RWPE2 (cell line): ENCODE measurements around the gene SYCE3.
A peak's percentile ranks its signal among the peaks of the same experiment; 100 is the strongest.

Experiments
- ATAC-seq: fragments of 200-7000 bp; cut with Tn5 transposase; 3 replicates; pipeline ENCODE4 v1.9.1; 2021; ENCODE audit warnings: low read depth
- DNase-seq: peaks from one replicate; pipeline ENCODE4 v3.0.0-alpha.2; 2020; ENCODE audit warnings: low spot score
- H3K27ac ChIP-seq: fragments of 450-650 bp; 2 replicates; pipeline ENCODE4 v1.5.1; 2017; ENCODE audit warnings: mild to moderate bottlenecking; ENCODE audit not compliant: poor library complexity, severe bottlenecking
- H3K27me3 ChIP-seq: fragments of 250-450 bp; sonication (Bioruptor Pico); 2 replicates; pipeline ENCODE4 v1.5.1; 2021; ENCODE audit warnings: mild to moderate bottlenecking, moderate library complexity; ENCODE audit not compliant: insufficient read depth, poor library complexity, severe bottlenecking
- H3K36me3 ChIP-seq: fragments of 250-450 bp; sonication (Bioruptor Pico); 2 replicates; pipeline ENCODE4 v1.5.1; 2020; ENCODE audit warnings: low read depth, mild to moderate bottlenecking, moderate library complexity
- H3K4me1 ChIP-seq: fragments of 250-450 bp; sonication (Bioruptor Pico); 2 replicates; pipeline ENCODE4 v1.5.1; 2021; ENCODE audit warnings: mild to moderate bottlenecking, moderate library complexity; ENCODE audit not compliant: insufficient read depth, poor library complexity, severe bottlenecking
- H3K4me3 ChIP-seq: fragments of 250-450 bp; sonication (Bioruptor Pico); 2 replicates; pipeline ENCODE4 v1.5.1; 2021; ENCODE audit warnings: mild to moderate bottlenecking, moderate library complexity; ENCODE audit not compliant: severe bottlenecking
- H3K9me3 ChIP-seq: fragments of 250-450 bp; sonication (Bioruptor Pico); 2 replicates; pipeline ENCODE4 v1.5.1; 2021; ENCODE audit warnings: mild to moderate bottlenecking, moderate library complexity; ENCODE audit not compliant: severe bottlenecking
- TF ChIP-seq, protein P1 (sequence below): fragments of 450-650 bp; IDR thresholded peaks from one replicate; pipeline ENCODE4 v1.5.1; 2017; ENCODE audit warnings: mild to moderate bottlenecking, moderate library complexity; ENCODE audit not compliant: poor library complexity, severe bottlenecking

Gene SYCE3

DNA sequence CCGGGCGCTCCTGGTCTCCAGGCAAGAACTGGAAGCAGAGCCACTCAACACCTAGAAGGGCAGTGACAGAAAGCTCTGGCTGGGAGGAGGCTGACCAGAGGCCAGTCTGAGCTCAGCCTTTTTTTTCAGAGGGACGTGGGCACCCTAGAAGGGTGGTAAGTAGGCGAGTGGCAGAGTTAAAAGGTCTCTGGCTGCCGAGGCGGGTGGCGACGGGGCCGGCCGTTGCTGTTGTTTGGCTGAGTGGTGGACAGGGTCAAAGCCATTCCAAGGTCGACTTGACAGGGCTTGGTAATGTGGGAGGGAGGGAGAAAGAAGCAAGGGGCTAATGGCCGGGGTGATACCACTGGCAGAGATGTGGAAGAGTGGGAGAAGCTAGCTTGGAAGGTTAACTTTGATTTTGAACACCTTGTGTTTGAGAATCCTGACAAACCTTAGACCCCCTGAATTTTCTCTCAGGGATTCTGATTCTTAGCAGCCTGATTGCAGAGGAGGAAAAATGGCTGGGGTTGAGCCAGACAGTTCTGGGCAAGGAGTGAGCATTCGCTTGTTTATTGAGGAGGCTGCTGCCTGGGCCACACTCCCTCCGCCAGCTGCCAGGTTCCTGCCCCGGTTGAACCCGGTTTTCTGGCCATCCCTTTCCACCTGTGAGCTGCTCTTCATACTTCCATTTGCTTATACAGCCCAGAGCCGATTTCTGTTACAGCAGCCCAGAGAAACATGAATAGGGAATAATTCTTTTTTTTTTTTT lies 868 bp upstream of the SYCE3 start:
- H3K4me1 ChIP-seq, result no peaks in the 10 kb centered on the region
- no peak overlapping the region for H3K27ac ChIP-seq
- H3K4me3 ChIP-seq, result peak overlapping the region; percentile 39
- H3K9me3 ChIP-seq, result no peaks in the 10 kb centered on the region
- TF ChIP-seq, protein P1, sequence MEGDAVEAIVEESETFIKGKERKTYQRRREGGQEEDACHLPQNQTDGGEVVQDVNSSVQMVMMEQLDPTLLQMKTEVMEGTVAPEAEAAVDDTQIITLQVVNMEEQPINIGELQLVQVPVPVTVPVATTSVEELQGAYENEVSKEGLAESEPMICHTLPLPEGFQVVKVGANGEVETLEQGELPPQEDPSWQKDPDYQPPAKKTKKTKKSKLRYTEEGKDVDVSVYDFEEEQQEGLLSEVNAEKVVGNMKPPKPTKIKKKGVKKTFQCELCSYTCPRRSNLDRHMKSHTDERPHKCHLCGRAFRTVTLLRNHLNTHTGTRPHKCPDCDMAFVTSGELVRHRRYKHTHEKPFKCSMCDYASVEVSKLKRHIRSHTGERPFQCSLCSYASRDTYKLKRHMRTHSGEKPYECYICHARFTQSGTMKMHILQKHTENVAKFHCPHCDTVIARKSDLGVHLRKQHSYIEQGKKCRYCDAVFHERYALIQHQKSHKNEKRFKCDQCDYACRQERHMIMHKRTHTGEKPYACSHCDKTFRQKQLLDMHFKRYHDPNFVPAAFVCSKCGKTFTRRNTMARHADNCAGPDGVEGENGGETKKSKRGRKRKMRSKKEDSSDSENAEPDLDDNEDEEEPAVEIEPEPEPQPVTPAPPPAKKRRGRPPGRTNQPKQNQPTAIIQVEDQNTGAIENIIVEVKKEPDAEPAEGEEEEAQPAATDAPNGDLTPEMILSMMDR, result no peak
- no peaks in the 10 kb centered on the region for H3K27me3 ChIP-seq
- DNase-seq (no peak), ATAC-seq (peak; percentile 15; the same call in 2 of the 3 replicates)
- no peaks in the 10 kb centered on the region for H3K36me3 ChIP-seq

DNA sequence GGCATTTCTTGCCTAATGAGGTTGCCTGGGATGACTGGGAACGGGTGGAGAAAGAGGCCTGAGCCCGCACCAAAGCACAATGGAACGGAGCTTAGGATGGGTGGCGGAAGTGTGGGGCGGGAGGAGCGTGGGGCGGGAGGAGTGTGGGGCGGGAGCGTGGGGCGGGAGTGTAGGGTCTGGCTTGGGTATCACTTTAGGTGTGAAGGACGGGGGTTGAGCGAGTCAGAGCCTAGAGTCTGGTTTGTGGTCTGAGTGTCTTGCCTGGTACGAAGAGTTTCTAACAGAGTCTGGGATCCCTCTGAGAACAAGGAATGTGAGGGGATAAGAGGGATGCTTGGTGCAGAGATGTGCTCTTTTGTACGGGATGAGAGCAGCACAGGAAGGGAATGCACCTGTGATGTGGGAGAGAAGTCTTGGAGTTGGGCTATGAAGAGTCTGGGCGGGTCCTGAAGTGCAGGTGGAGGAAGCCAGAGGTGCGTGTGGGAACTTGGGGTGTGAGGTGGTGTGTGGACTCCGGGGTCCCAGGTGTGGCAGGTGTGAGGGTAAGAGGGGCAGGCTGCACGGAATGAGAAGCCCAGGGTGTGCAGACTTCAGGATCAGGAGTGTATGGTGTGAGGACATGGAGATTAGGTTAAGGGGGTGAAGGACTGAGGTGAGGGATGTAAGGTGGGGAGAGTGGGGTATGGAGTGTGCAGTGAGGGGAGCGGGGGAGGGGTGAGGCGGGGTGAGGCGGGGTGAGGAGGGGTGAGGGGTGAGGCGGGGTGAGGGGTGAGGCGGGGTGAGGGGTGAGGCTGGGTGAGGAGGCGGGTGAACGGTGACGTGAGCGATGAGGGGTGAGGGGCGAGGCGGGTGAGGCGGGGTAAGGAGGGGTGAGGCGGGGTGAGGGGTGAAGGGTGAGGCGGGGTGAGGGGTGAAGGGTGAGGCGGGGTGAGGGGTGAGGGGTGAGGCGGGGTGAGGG lies 1.0 kb downstream of the SYCE3 start:
- no peaks in the 10 kb centered on the region for H3K9me3 ChIP-seq
- TF ChIP-seq, protein P1, result no peak
- no peak overlapping the region for H3K4me3 ChIP-seq
- ATAC-seq (no peak), DNase-seq (no peak)
- no peaks in the 10 kb centered on the region for H3K36me3 ChIP-seq
- no peak overlapping the region for H3K27ac ChIP-seq
- no peaks in the 10 kb centered on the region for H3K27me3 ChIP-seq
- no peaks in the 10 kb centered on the region for H3K4me1 ChIP-seq

DNA sequence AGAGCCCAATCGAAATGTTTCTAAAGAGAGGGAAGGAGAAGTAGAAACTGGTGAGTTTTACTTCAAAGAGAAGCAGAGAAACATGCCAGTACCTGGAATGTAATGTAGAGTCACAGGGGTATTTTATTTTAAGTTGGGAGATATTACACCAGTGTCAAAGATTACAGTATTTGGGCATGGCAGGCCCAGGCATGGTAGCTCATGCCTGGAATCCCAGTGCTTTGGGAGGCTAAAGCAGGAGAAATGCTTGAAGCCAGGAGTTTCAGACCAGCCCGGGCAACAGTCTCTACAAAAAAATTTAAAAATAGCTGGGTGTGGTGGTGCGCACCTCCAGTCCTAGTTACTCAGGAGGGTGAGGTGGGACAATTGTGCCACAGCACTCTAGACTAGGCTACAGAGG lies 2.7 kb downstream of the SYCE3 start:
- DNase-seq, result no peak
- no peak for ATAC-seq
- TF ChIP-seq, protein P1, result no peak
- no peaks in the 10 kb centered on the region for H3K27me3 ChIP-seq
- H3K9me3 ChIP-seq, result no peaks in the 10 kb centered on the region
- H3K4me3 ChIP-seq, result no peak overlapping the region
- H3K36me3 ChIP-seq, result no peaks in the 10 kb centered on the region
- no peak overlapping the region for H3K27ac ChIP-seq
- H3K4me1 ChIP-seq, result no peaks in the 10 kb centered on the region

DNA sequence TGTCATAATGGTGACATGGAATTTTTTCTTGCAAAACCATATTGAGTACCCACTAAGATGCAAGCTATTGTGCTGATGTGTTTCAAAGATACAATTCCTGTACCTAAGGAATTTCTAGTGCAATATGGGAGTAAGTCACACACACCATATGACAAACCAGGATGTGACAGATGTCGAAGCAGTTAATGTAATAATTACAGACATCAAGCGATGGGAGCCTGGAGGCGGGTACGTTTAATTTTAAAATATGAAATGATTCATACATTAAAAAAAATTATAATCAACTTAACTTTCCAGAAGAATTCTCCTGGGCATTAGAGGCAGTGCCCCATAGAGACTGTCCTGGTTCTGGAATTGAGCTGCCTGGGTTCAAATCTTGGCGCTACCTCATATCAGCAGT lies 6.0 kb downstream of the SYCE3 start:
- no peak for ATAC-seq
- Histone ChIP-seq H3K4me1 (no peaks in the 10 kb centered on the region), H3K27me3 (no peaks in the 10 kb centered on the region), H3K36me3 (no peaks in the 10 kb centered on the region), H3K27ac (no peak overlapping the region), H3K9me3 (no peaks in the 10 kb centered on the region), H3K4me3 (no peak overlapping the region)
- no peak for DNase-seq
- TF ChIP-seq, protein P1, result no peak
